Stimulated activated CD4-positive, alpha-beta T cell treated with anti-CD3 and anti-CD28 coated beads, Interleukin-1b, Interleukin-23, amount 100 ng/mL, for 4 hours (primary cell): Measurements from ENCODE around the gene NDUFAB1.
A peak's percentile ranks its signal among the peaks of the same experiment; 100 is the strongest.
"Not testable (repeated sequence)": the region's sequence is repeated elsewhere in the genome, so short reads cannot be mapped to it uniquely, and the experiment has no call there.

Experiments used
- DNase-seq, 2 donors: peaks; one replicate each; pipeline ENCODE4 v3.0.0-alpha.2; 2020; ENCODE audit warnings: low read depth in 2 of 2

NDUFAB1 gene

GRCh38 chr16:23595951-23596720 lies at the start of gene NDUFAB1:
TSS of gene NDUFAB1 (minus strand) at chr16:23596316. CDS start at chr16:23596290, 26 bp downstream.
- DNase-seq, result peak; percentile 88 to 93

- DNase-seq, result no peak
These were observed 46.2 kb upstream of the NDUFAB1 start for GRCh38 chr16:23642246-23642774.

GRCh38 chr16:23640931-23641765 lies 45.0 kb upstream of the NDUFAB1 start, which contains the start of the genes DCTN5 and PALB2:
TSS of gene DCTN5 (plus strand) at chr16:23641466. CDS start at chr16:23641543, 77 bp downstream.
TSS of gene PALB2 (minus strand) at chr16:23641310. CDS start at chr16:23641157, 153 bp downstream.
- peak; percentile 69 to 77 for DNase-seq

GRCh38 chr16:23640615-23640930 lies 44.5 kb upstream of the NDUFAB1 start:
- DNase-seq, result peak; percentile 13 to 26

- DNase-seq, result no peak
These were observed 39.8 kb upstream of the NDUFAB1 start for GRCh38 chr16:23635958-23636357.

- no peak for DNase-seq
These were observed 38.4 kb upstream of the NDUFAB1 start for GRCh38 chr16:23634461-23635036.

- not testable (repeated sequence) for DNase-seq
These were observed 35.8 kb upstream of the NDUFAB1 start for GRCh38 chr16:23631874-23632273.

- no peak for DNase-seq
These were observed 33.4 kb upstream of the NDUFAB1 start for GRCh38 chr16:23629516-23629915.

GRCh38 chr16:23624092-23624491 lies 28.0 kb upstream of the NDUFAB1 start:
- DNase-seq, result no peak

GRCh38 chr16:23615805-23616204 lies 19.7 kb upstream of the NDUFAB1 start:
- DNase-seq, result no peak

- no peak for DNase-seq
These were observed 15.8 kb upstream of the NDUFAB1 start for GRCh38 chr16:23611936-23612335.

GRCh38 chr16:23610905-23611304 lies 14.8 kb upstream of the NDUFAB1 start:
- DNase-seq, result not testable (repeated sequence)

GRCh38 chr16:23609929-23610328 lies 13.8 kb upstream of the NDUFAB1 start:
- no peak for DNase-seq

- DNase-seq, result no peak
These were observed 12.1 kb upstream of the NDUFAB1 start for GRCh38 chr16:23608194-23608593.

GRCh38 chr16:23607726-23608125 lies 11.6 kb upstream of the NDUFAB1 start:
- DNase-seq, result no peak

GRCh38 chr16:23597003-23597756 lies 1.1 kb upstream of the NDUFAB1 start:
- DNase-seq, result peak in 1 of 2 donors; percentile 5

GRCh38 chr16:23595246-23595950 lies 718 bp downstream of the NDUFAB1 start:
- DNase-seq, result no peak

- DNase-seq, result no peak
These were observed 1.9 kb downstream of the NDUFAB1 start for GRCh38 chr16:23594186-23594585.

- no peak for DNase-seq
These were observed 5.9 kb downstream of the NDUFAB1 start for GRCh38 chr16:23590181-23590580.

GRCh38 chr16:23587726-23588125 lies 8.4 kb downstream of the NDUFAB1 start:
- no peak for DNase-seq
